Measurements from ENCODE around the gene OXA1L. TPM values are rescaled to one million over a fixed set of nuclear protein-coding genes. Genes with fewer than 3 reads are reported as not detected.
A peak's percentile ranks its signal among the peaks of the same experiment; 100 is the strongest.

OXA1L gene
- total and polyA plus RNA-seq, 2 of the 13 experiments (the other 11 are each of a cell fraction or from before 2014, with no cell fraction given) = 230 to 589 TPM

DNA sequence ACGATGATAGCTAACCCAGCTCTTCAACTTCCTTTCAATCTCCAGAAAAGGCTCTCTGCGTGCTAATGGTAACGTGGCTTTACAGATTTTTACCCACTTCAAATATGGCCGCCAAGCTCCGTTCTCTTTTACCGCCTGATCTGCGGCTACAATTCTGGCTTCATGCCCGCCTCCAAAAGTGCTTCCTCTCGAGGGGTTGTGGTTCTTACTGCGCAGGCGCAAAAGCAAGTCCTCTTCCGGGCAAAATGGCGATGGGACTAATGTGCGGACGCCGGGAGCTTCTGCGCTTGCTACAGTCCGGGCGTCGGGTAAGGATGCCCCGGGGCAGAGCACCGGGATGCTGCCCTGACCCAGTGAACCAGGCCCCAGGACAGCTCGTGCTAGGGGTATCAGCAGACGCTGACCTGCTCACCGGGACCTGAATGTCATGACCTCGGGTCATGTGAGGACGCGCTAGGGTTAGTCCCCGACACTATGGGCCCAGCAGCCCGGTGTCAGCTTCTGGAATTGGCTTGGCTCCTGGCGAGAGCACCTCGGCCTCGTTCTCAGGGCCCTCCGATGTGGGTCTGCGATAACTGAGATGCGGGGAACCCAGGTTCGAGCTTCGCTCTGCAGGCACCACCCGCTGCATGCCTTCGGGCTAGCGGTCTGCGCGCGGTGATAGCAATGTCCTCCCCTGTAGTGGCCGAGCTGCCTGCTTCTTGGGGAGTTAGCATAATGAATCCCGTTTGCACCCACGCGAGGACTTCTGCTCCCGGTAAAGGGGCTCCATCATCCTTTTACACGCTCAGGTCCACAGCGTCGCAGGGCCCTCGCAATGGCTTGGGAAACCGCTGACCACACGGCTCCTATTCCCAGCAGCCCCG lies at the start of gene OXA1L (continued):
- no peak for TF ChIP-seq NONO (IDR thresholded peaks at IDR 0.05)
- TF ChIP-seq NONO (CRISPR knock-in tag; conservative IDR thresholded peaks at IDR 0.05) = peak; percentile 99
- TF ChIP-seq KDM6A (CRISPR knock-in tag; IDR thresholded peaks at IDR 0.05; ENCODE audit: low read depth) = peak; percentile 1; the same call in 1 of the 2 replicates
- TF ChIP-seq, protein P1, sequence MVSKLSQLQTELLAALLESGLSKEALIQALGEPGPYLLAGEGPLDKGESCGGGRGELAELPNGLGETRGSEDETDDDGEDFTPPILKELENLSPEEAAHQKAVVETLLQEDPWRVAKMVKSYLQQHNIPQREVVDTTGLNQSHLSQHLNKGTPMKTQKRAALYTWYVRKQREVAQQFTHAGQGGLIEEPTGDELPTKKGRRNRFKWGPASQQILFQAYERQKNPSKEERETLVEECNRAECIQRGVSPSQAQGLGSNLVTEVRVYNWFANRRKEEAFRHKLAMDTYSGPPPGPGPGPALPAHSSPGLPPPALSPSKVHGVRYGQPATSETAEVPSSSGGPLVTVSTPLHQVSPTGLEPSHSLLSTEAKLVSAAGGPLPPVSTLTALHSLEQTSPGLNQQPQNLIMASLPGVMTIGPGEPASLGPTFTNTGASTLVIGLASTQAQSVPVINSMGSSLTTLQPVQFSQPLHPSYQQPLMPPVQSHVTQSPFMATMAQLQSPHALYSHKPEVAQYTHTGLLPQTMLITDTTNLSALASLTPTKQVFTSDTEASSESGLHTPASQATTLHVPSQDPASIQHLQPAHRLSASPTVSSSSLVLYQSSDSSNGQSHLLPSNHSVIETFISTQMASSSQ (IDR thresholded peaks at IDR 0.05; ENCODE audit: low read depth) = peak; percentile 19
- TF ChIP-seq, protein P1 (CRISPR knock-in tag; IDR thresholded peaks at IDR 0.05; ENCODE audit: borderline replicate concordance) = peak; percentile 83
- TF ChIP-seq, protein P2, sequence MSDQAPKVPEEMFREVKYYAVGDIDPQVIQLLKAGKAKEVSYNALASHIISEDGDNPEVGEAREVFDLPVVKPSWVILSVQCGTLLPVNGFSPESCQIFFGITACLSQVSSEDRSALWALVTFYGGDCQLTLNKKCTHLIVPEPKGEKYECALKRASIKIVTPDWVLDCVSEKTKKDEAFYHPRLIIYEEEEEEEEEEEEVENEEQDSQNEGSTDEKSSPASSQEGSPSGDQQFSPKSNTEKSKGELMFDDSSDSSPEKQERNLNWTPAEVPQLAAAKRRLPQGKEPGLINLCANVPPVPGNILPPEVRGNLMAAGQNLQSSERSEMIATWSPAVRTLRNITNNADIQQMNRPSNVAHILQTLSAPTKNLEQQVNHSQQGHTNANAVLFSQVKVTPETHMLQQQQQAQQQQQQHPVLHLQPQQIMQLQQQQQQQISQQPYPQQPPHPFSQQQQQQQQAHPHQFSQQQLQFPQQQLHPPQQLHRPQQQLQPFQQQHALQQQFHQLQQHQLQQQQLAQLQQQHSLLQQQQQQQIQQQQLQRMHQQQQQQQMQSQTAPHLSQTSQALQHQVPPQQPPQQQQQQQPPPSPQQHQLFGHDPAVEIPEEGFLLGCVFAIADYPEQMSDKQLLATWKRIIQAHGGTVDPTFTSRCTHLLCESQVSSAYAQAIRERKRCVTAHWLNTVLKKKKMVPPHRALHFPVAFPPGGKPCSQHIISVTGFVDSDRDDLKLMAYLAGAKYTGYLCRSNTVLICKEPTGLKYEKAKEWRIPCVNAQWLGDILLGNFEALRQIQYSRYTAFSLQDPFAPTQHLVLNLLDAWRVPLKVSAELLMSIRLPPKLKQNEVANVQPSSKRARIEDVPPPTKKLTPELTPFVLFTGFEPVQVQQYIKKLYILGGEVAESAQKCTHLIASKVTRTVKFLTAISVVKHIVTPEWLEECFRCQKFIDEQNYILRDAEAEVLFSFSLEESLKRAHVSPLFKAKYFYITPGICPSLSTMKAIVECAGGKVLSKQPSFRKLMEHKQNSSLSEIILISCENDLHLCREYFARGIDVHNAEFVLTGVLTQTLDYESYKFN (CRISPR knock-in tag; conservative IDR thresholded peaks at IDR 0.05) = peak; percentile 64
- peak; percentile 99 for TF ChIP-seq NR2C2 (CRISPR knock-in tag; IDR thresholded peaks at IDR 0.05; ENCODE audit: borderline replicate concordance)
- peak; percentile 78; the same call in 1 of the 2 replicates for TF ChIP-seq ZSCAN25 (CRISPR knock-in tag; IDR thresholded peaks at IDR 0.05)
- peak; percentile 82 for TF ChIP-seq RELA (CRISPR knock-in tag; IDR thresholded peaks at IDR 0.05)
- peak; percentile 79; the same call in 1 of the 2 replicates for TF ChIP-seq HNRNPL (IDR thresholded peaks at IDR 0.05; ENCODE audit: low read depth, low read length)
- peak; percentile 97 for TF ChIP-seq XBP1 (CRISPR knock-in tag; IDR thresholded peaks at IDR 0.05)
- no peak for TF ChIP-seq RFX5 (IDR thresholded peaks at IDR 0.05; ENCODE audit: low read depth, low read length)
- peak; percentile 49 for TF ChIP-seq ONECUT2 (CRISPR knock-in tag; IDR thresholded peaks at IDR 0.05)
- TF ChIP-seq FOXM1 (CRISPR knock-in tag; IDR thresholded peaks at IDR 0.05) = peak; percentile 46; the same call in 1 of the 2 replicates
- peak; percentile 71 for TF ChIP-seq CHCHD3 (CRISPR knock-in tag; IDR thresholded peaks at IDR 0.05)
- peak; percentile 97; the same call in 1 of the 2 replicates for TF ChIP-seq ZNF619 (CRISPR knock-in tag; IDR thresholded peaks at IDR 0.05)

Data from HepG2 (cell line).